Adrenal gland (tissue), 12 donors: ENCODE results near the gene C1orf167. TPM values are rescaled to one million over a fixed set of nuclear protein-coding genes. Genes with fewer than 3 reads are reported as not detected.

Source experiments
- DNase-seq, 7 donors: peaks; one replicate each; pipeline ENCODE4 v3.0.0-alpha.2; 2019 to 2020
- H3K27ac ChIP-seq, 5 donors: fragments of 200-600 bp; sonication (generic) in 4 of 5; 1 replicate in 3 of 5; 2 replicates in 2 of 5; pipeline versions ENCODE4 v1.5.1 to v1.8.0; 2016 to 2020; ENCODE audit warnings: mild to moderate bottlenecking in 1 of 5
- H3K27me3 ChIP-seq: fragments of 200-600 bp; 2 replicates; pipeline ENCODE4 v1.8.0; 2021
- H3K36me3 ChIP-seq, 2 donors: fragments of 200-600 bp; replicated peaks in 1 of 2; 1 replicate in 1 of 2; 2 replicates in 1 of 2; pipeline versions ENCODE4 v1.5.1 to v1.8.0; 2018 to 2022
- H3K4me1 ChIP-seq, 2 donors: fragments of 200-600 bp; replicated peaks in 1 of 2; 1 replicate in 1 of 2; 2 replicates in 1 of 2; pipeline versions ENCODE4 v1.5.1 to v1.8.0; 2018 to 2021
- H3K4me3 ChIP-seq, 4 donors: fragments of 200-600 bp; sonication (generic) in 3 of 4; one replicate each; pipeline ENCODE4 v1.5.1; 2016 to 2018
- H3K9me3 ChIP-seq, 3 donors: fragments of 200-600 bp; sonication (generic) in 1 of 3; replicated peaks in 1 of 3; 1 replicate in 2 of 3; 2 replicates in 1 of 3; pipeline versions ENCODE4 v1.5.1 to v1.8.0; 2016 to 2021
- POLR2A ChIP-seq, 2 donors: fragments of 450-650 bp; IDR thresholded peaks; one replicate each; pipeline ENCODE4 v1.6.1; 2017; ENCODE audit warnings: antibody characterized with exemption in 2 of 2, mild to moderate bottlenecking in 2 of 2, moderate library complexity in 1 of 2
- WGBS, 4 donors: extraction: QIAGEN DNeasy Blood & Tissue Kit in 2 of 4; methylation state at CpG; one replicate each; pipeline versions ENCODE4 v1.1.5 to v1.1.7; 2013 to 2017; 5-methylcytosine and 5-hydroxymethylcytosine counted together
- intact Hi-C, 2 donors: fragments of 100-400 bp; cut with DNase I; formaldehyde crosslinking; loops; one replicate each; pipeline versions ENCODE4 v1.14.1 to v1.15.0; 2022 to 2023
- polyA plus RNA-seq, 3 donors: library from polyadenylated mRNA; stranded (reverse); fragments of 200-250 nt in 2 of 3; fragments of 350-450 nt in 1 of 3; fragmentation: Illumina TruSeq in 1 of 3; extraction: RNeasy Lipid Tissue Mini Kit (QIAGEN cat#74804) in 1 of 3; gene quantifications; one replicate each; pipeline ENCODE4 v1.2.3, GENCODE V29; 2013 to 2014
- total RNA-seq, 9 donors: library from RNA; depleted of rRNA in 4 of 9; stranded (reverse); fragments of >200 nt in 4 of 9; fragments of 120-200 nt in 1 of 9; fragmentation: NEBNext Ultra II Directional in 1 of 9; extraction: Animal tissue kit (Norgen Biotek cat#: 25700) in 1 of 9; gene quantifications; one replicate each; pipeline versions ENCODE4 v1.1.0 to v1.2.4, GENCODE V29; 2013 to 2023
- TF ChIP-seq, protein P1 (sequence below), 6 experiments: fragments of 450-650 bp in 4 of 6; fragments of 200-600 bp in 2 of 6; sonication (generic) in 1 of 6; IDR thresholded peaks; 1 replicate in 5 of 6; 2 replicates in 1 of 6; pipeline versions ENCODE4 v1.5.1 to v1.8.0; 2016 to 2021; ENCODE audit warnings: antibody characterized with exemption in 6 of 6, mild to moderate bottlenecking in 2 of 6, moderate library complexity in 1 of 6
- donor health status: healthy with polysubstance abuse.
- donor health status: Bipolar disorder and iron deficiency.
- donor health status: DM: yes; HTN: yes; CAD: no.
- donor health status: DM: no; HTN: no; CAD: no.
- donor health status: DM: no; HTN: no; CAD: no.
- donor health status: DM: yes; HTN: yes; CAD: no.

Gene C1orf167
- total and polyA plus RNA-seq, 12 donors: 0.32 to 13.2 (median 3.2) TPM; not detected in 2

DNA sequence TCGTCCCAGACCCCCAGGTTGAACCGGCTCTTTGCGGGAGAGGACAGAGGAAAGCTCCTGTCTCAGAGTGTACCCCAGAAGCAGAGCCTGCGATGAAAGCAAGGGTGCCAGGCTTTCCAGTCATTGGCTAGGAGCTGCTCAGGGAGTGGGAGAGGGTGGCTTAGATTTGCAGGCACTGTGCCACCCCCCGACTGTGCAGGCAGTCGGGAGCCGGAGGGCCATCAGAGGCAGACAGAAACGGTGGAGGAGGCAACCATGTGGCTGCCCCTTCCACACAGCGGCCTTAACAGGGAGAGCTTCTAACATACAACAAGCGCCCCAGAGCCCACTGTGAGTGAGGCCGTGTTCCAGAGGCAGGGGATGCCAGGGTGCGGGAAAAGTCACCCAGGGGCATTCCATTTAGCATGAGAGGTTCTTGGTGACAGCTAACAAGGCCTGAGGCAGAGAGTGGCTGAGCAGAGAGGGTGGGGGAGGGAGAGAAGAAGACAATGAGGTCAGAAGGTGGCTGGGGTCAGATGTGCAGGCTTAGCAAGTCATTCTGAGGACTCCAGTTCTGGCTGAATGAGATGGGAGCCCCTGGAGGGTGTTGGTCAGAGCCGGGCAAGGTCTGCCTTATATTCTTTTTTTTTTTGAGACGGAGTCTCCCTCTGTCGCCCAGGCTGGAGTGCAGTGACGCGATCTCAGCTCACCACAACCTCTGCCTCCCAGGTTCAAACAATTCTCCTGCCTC lies 9.5 kb upstream of the C1orf167 start:
- no peaks in the 10 kb centered on the region for H3K27me3 ChIP-seq
- no peak for DNase-seq
- no peaks in the 10 kb centered on the region for H3K4me1 ChIP-seq
- H3K9me3 ChIP-seq: no peaks in the 10 kb centered on the region
- TF ChIP-seq POLR2A (IDR thresholded peaks at IDR 0.05): no peak
- TF ChIP-seq, protein P1, sequence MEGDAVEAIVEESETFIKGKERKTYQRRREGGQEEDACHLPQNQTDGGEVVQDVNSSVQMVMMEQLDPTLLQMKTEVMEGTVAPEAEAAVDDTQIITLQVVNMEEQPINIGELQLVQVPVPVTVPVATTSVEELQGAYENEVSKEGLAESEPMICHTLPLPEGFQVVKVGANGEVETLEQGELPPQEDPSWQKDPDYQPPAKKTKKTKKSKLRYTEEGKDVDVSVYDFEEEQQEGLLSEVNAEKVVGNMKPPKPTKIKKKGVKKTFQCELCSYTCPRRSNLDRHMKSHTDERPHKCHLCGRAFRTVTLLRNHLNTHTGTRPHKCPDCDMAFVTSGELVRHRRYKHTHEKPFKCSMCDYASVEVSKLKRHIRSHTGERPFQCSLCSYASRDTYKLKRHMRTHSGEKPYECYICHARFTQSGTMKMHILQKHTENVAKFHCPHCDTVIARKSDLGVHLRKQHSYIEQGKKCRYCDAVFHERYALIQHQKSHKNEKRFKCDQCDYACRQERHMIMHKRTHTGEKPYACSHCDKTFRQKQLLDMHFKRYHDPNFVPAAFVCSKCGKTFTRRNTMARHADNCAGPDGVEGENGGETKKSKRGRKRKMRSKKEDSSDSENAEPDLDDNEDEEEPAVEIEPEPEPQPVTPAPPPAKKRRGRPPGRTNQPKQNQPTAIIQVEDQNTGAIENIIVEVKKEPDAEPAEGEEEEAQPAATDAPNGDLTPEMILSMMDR (IDR thresholded peaks at IDR 0.05): no peak
- WGBS, 4 donors: 68 to 80% (median 73%) methylated on average over 5 to 17 of the region's 17 CpGs
- no peak overlapping the region for H3K4me3 ChIP-seq
- H3K36me3 ChIP-seq: peaks cover 0 to 24% of the 10 kb centered on the region in 2 donors
- no peak overlapping the region for H3K27ac ChIP-seq
- intact Hi-C loops: no loop called here

GRCh38 chr1:11753555-11754208 lies 8.3 kb upstream of the C1orf167 start:
- intact Hi-C loops: no loop called here
- Histone ChIP-seq H3K4me1 (no peaks in the 10 kb centered on the region), H3K9me3 (no peaks in the 10 kb centered on the region), H3K36me3 (peaks cover 0 to 20% of the 10 kb centered on the region in 2 donors), H3K4me3 (no peak overlapping the region), H3K27ac (no peak overlapping the region), H3K27me3 (no peaks in the 10 kb centered on the region)
- whole genome bisulfite sequencing, 4 donors: 67 to 82% (median 75%) methylated on average over 5 to 7 of the region's 7 CpGs
- no peak for TF ChIP-seq POLR2A (IDR thresholded peaks at IDR 0.05)
- TF ChIP-seq, protein P1 (IDR thresholded peaks at IDR 0.05): no peak
- no peak for DNase-seq

DNA sequence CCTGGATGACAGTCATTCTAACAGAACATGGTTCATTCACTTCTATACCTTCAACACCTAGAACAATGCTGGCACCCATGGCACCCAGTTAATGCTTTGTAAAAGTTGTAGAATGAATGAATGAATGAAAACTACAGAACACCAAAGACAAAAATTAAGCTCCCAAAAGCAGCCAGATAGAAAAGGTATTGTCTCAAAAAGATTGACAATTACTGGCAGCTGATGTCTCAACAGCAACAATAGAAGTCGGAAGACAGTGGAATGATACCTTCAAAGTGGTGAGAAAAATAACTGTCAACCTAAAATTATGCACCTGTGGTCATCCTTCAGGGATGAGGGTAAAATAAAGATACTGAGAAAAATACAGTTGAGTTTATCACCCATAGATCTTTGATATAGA lies 4.9 kb upstream of the C1orf167 start:
- H3K27me3 ChIP-seq: peaks cover 6% of the 10 kb centered on the region
- TF ChIP-seq, protein P1 (IDR thresholded peaks at IDR 0.05): no peak
- no peak for TF ChIP-seq POLR2A (IDR thresholded peaks at IDR 0.05)
- no peaks in the 10 kb centered on the region for H3K36me3 ChIP-seq
- 94 to 100% (median 97%) methylated on average over 1 of the region's 1 CpG for whole genome bisulfite sequencing, 4 donors
- no peaks in the 10 kb centered on the region for H3K9me3 ChIP-seq
- intact Hi-C loops: no loop called here
- no peak overlapping the region for H3K4me3 ChIP-seq
- H3K4me1 ChIP-seq: no peaks in the 10 kb centered on the region
- no peak for DNase-seq
- H3K27ac ChIP-seq: no peak overlapping the region

- Histone ChIP-seq H3K36me3 (no peaks in the 10 kb centered on the region), H3K27ac (no peak overlapping the region), H3K27me3 (peaks cover 6% of the 10 kb centered on the region)
Observed at GRCh38 chr1:11759791-11760190, 2.2 kb upstream of the C1orf167 start.

More at GRCh38 chr1:11759791-11760190, 2.2 kb upstream of the C1orf167 start:
- no peak overlapping the region for H3K4me3 ChIP-seq
- no peaks in the 10 kb centered on the region for H3K9me3 ChIP-seq
- intact Hi-C loops: no loop called here
- no peak for DNase-seq
- no peak for TF ChIP-seq POLR2A (IDR thresholded peaks at IDR 0.05)
- TF ChIP-seq, protein P1 (IDR thresholded peaks at IDR 0.05): no peak
- 78 to 87% (median 83%) methylated on average over 3 to 4 of the region's 4 CpGs for WGBS, 4 donors
- H3K4me1 ChIP-seq: no peaks in the 10 kb centered on the region
